HEK293 (cell line): ENCODE results near the gene RPS14.
A peak's percentile ranks its signal among the peaks of the same experiment; 100 is the strongest.

ENCODE experiments used
- CTCF ChIA-PET: fragments of 350-600 bp; formaldehyde crosslinking; extraction: SDS; loops from one replicate; lab custom pipeline; 2021; ENCODE audit warnings: antibody characterized with exemption; lab: Yijun Ruan, JAX
- POLR2A ChIA-PET: fragments of 300-600 bp; formaldehyde crosslinking; extraction: SDS; loops from one replicate; lab custom pipeline; 2020; ENCODE audit warnings: antibody characterized with exemption, inconsistent platforms; lab: Yijun Ruan, JAX
- H3K27ac ChIP-seq: fragments of 200-500 bp; sonication (Bioruptor generic); 2 replicates; pipeline ENCODE4 v1.5.1; 2014; ENCODE audit warnings: low read depth, low read length, control low read depth, inconsistent platforms; ENCODE audit errors: extremely low read depth
- H3K36me3 ChIP-seq, 2 experiments: fragments of 200-500 bp in 1 of 2; sonication (Bioruptor generic) in 1 of 2; 1 replicate in 1 of 2; 2 replicates in 1 of 2; pipeline ENCODE4 v1.5.1; 2014 to 2017; ENCODE audit warnings: inconsistent platforms in 2 of 2, low read length in 2 of 2; ENCODE audit not compliant: control insufficient read depth in 2 of 2, insufficient read depth in 1 of 2
- H3K4me1 ChIP-seq: fragments of 200-500 bp; sonication (Bioruptor generic); 2 replicates; pipeline ENCODE4 v1.5.1; 2014; ENCODE audit warnings: mild to moderate bottlenecking, low read length, inconsistent platforms; ENCODE audit not compliant: control insufficient read depth, insufficient read depth
- H3K4me3 ChIP-seq: 2 replicates; pipeline ENCODE4 v1.5.1; 2011; ENCODE audit warnings: low read depth, mild to moderate bottlenecking, control low read depth, low read length, moderate library complexity
- H3K9me3 ChIP-seq: fragments of 200-500 bp; sonication (Bioruptor generic); 2 replicates; pipeline ENCODE4 v1.5.1; 2014; ENCODE audit warnings: low read depth, low read length, inconsistent platforms; ENCODE audit not compliant: control insufficient read depth, insufficient read depth
- FEZF1 ChIP-seq: fragments of 450-650 bp; formaldehyde crosslinking; IDR thresholded peaks from 2 replicates; pipeline ENCODE4 v1.5.1; 2016; ENCODE audit warnings: missing biosample characterization, missing genetic modification characterization
- GLIS2 ChIP-seq: fragments of 450-650 bp; formaldehyde crosslinking; IDR thresholded peaks from 2 replicates; pipeline ENCODE4 v1.5.1; 2016; ENCODE audit warnings: missing biosample characterization, missing genetic modification characterization
- IKZF3 ChIP-seq: fragments of 450-650 bp; IDR thresholded peaks from 2 replicates; pipeline ENCODE4 v1.5.0; 2018; ENCODE audit warnings: missing biosample characterization, mild to moderate bottlenecking, missing genetic modification characterization, moderate library complexity
- SCRT2 ChIP-seq: fragments of 450-650 bp; formaldehyde crosslinking; IDR thresholded peaks from 2 replicates; pipeline ENCODE4 v1.5.1; 2016; ENCODE audit warnings: missing biosample characterization, missing genetic modification characterization
- ZNF214 ChIP-seq: fragments of 450-650 bp; formaldehyde crosslinking; IDR thresholded peaks from 2 replicates; pipeline ENCODE4 v1.5.1; 2017; ENCODE audit warnings: missing biosample characterization, mild to moderate bottlenecking, missing genetic modification characterization, borderline replicate concordance
- ZNF24 ChIP-seq: fragments of 450-650 bp; formaldehyde crosslinking; IDR thresholded peaks from 2 replicates; pipeline ENCODE4 v1.5.1; 2016; ENCODE audit warnings: missing biosample characterization, missing genetic modification characterization
- ZNF416 ChIP-seq: fragments of 450-650 bp; formaldehyde crosslinking; IDR thresholded peaks from 2 replicates; pipeline ENCODE4 v1.5.1; 2016; ENCODE audit warnings: missing biosample characterization, missing genetic modification characterization
- ZNF521 ChIP-seq: fragments of 450-650 bp; formaldehyde crosslinking; IDR thresholded peaks from 2 replicates; pipeline ENCODE4 v1.5.1; 2017; ENCODE audit warnings: missing biosample characterization, mild to moderate bottlenecking, missing genetic modification characterization
- ZNF530 ChIP-seq: fragments of 450-650 bp; formaldehyde crosslinking; IDR thresholded peaks from 2 replicates; pipeline ENCODE4 v1.5.1; 2016; ENCODE audit warnings: low read depth, missing biosample characterization, missing genetic modification characterization
- ZNF571 ChIP-seq: fragments of 450-650 bp; formaldehyde crosslinking; IDR thresholded peaks from 2 replicates; pipeline ENCODE4 v1.5.0; 2017; ENCODE audit warnings: missing biosample characterization, missing genetic modification characterization
- ZNF629 ChIP-seq: fragments of 450-650 bp; formaldehyde crosslinking; IDR thresholded peaks from 2 replicates; pipeline ENCODE4 v1.5.1; 2017; ENCODE audit warnings: missing biosample characterization, missing genetic modification characterization
- ZNF670 ChIP-seq: fragments of 450-650 bp; formaldehyde crosslinking; IDR thresholded peaks from 2 replicates; pipeline ENCODE4 v1.5.1; 2016; ENCODE audit warnings: missing biosample characterization, missing genetic modification characterization, low read depth
- ZNF830 ChIP-seq: fragments of 450-650 bp; IDR thresholded peaks from 2 replicates; pipeline ENCODE4 v1.5.0; 2018; ENCODE audit warnings: missing biosample characterization, missing genetic modification characterization, low read depth, mild to moderate bottlenecking, moderate library complexity
- ZSCAN16 ChIP-seq: fragments of 450-650 bp; formaldehyde crosslinking; IDR thresholded peaks from 2 replicates; pipeline ENCODE4 v1.5.1; 2016; ENCODE audit warnings: missing biosample characterization, missing genetic modification characterization
- TF ChIP-seq, protein P1 (sequence below): fragments of 450-650 bp; formaldehyde crosslinking; IDR thresholded peaks from 2 replicates; pipeline ENCODE4 v1.5.1; 2016; ENCODE audit warnings: missing biosample characterization, missing genetic modification characterization, borderline replicate concordance
- TF ChIP-seq, protein P2 (sequence below): fragments of 450-650 bp; formaldehyde crosslinking; IDR thresholded peaks from 2 replicates; pipeline ENCODE4 v1.5.1; 2016; ENCODE audit warnings: missing biosample characterization, missing genetic modification characterization, borderline replicate concordance
- TF ChIP-seq, protein P3 (sequence below): fragments of 450-650 bp; formaldehyde crosslinking; IDR thresholded peaks from 2 replicates; pipeline ENCODE4 v1.5.1; 2017; ENCODE audit warnings: missing biosample characterization, missing genetic modification characterization
- TF ChIP-seq, protein P4 (sequence below): fragments of 450-650 bp; IDR thresholded peaks from 2 replicates; pipeline ENCODE4 v1.5.1; 2018; ENCODE audit warnings: missing biosample characterization, mild to moderate bottlenecking, missing genetic modification characterization
- TF ChIP-seq, protein P5 (sequence below): fragments of 450-650 bp; formaldehyde crosslinking; IDR thresholded peaks from 2 replicates; pipeline ENCODE4 v1.5.0; 2017; ENCODE audit warnings: missing biosample characterization, missing genetic modification characterization, borderline replicate concordance

Gene RPS14

DNA sequence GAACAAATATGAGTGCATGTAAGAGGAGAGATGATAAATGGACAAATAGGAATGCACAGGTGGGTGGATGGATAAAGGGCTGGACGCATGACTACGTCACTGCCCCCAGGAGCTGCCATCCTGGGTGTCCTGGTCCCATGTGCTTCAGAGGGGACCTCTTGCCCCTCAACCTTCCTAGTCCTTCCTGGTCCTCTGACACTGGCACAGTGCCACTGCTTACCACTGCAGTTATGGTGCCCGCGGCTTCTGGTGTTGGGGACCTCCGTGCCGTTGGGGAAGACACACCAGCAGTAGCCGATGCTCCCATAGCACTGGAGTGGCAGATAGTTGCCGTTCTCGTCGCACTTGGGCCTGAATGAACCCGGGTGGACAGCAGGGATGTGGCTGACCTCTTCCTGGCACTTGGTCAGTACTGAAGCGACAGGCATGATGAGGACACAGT, 46.6 kb downstream of the RPS14 start:
- H3K4me1 ChIP-seq = no peaks in the 10 kb centered on the region; the same call in 1 of the 2 replicates
- POLR2A ChIA-PET = no interaction called here
- no peaks in the 10 kb centered on the region for H3K9me3 ChIP-seq
- CTCF ChIA-PET = no interaction called here
- H3K36me3 ChIP-seq = peaks cover 7 to 54% of the 10 kb centered on the region in 2 experiments
- H3K27ac ChIP-seq = no peak overlapping the region
- TF ChIP-seq, protein P1, sequence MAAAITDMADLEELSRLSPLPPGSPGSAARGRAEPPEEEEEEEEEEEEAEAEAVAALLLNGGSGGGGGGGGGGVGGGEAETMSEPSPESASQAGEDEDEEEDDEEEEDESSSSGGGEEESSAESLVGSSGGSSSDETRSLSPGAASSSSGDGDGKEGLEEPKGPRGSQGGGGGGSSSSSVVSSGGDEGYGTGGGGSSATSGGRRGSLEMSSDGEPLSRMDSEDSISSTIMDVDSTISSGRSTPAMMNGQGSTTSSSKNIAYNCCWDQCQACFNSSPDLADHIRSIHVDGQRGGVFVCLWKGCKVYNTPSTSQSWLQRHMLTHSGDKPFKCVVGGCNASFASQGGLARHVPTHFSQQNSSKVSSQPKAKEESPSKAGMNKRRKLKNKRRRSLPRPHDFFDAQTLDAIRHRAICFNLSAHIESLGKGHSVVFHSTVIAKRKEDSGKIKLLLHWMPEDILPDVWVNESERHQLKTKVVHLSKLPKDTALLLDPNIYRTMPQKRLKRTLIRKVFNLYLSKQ (tag by site-specific recombination) = no peak
- TF ChIP-seq SCRT2 (tag by site-specific recombination) = peak; percentile 54
- TF ChIP-seq, all 188 proteins: peak for 1
- no peak overlapping the region for H3K4me3 ChIP-seq

DNA sequence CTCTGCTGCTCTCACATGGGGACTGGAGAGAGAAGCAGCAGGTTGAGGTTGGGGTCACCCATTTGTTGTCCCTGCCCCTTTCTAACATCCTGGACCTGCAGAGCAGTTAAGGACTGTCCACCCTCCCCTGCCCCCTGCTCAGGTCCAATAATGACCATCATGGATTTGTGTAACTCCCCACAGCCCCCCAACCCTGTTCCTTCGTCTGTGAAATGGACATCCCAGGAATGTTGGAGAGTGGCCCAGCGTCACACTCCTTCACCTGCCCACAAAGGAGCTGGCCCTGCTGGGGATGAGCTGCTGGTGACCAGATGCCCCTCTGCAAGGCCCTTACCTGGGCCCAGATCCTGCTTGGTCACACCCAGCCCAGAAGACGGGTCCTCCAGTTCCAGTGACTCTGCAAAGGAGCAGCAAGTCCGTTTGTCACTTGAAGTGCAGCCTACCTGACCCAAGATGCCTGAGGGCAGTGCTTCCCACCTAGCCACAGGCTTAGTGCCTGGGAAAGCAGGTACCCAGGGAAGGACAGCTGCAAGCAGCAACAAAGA, 47.2 kb downstream of the RPS14 start:
- Histone ChIP-seq H3K9me3 (no peaks in the 10 kb centered on the region), H3K4me3 (no peak overlapping the region), H3K36me3 (peaks cover 9 to 60% of the 10 kb centered on the region in 2 experiments), H3K27ac (no peak overlapping the region)
- POLR2A ChIA-PET = interaction anchor here (1.2 kb wide), 1 partner anchor 8 kb away, joined by 6 read pairs; no protein-coding TSS in a partner anchor
- TF ChIP-seq ZNF24 (tag by site-specific recombination) (no peak), ZNF214 (tag by site-specific recombination) (no peak), ZNF571 (tag by site-specific recombination) (no peak), ZNF670 (tag by site-specific recombination) (no peak), ZNF521 (tag by site-specific recombination) (no peak), ZNF629 (tag by site-specific recombination) (no peak), ZNF830 (no peak)
- TF ChIP-seq, protein P2, sequence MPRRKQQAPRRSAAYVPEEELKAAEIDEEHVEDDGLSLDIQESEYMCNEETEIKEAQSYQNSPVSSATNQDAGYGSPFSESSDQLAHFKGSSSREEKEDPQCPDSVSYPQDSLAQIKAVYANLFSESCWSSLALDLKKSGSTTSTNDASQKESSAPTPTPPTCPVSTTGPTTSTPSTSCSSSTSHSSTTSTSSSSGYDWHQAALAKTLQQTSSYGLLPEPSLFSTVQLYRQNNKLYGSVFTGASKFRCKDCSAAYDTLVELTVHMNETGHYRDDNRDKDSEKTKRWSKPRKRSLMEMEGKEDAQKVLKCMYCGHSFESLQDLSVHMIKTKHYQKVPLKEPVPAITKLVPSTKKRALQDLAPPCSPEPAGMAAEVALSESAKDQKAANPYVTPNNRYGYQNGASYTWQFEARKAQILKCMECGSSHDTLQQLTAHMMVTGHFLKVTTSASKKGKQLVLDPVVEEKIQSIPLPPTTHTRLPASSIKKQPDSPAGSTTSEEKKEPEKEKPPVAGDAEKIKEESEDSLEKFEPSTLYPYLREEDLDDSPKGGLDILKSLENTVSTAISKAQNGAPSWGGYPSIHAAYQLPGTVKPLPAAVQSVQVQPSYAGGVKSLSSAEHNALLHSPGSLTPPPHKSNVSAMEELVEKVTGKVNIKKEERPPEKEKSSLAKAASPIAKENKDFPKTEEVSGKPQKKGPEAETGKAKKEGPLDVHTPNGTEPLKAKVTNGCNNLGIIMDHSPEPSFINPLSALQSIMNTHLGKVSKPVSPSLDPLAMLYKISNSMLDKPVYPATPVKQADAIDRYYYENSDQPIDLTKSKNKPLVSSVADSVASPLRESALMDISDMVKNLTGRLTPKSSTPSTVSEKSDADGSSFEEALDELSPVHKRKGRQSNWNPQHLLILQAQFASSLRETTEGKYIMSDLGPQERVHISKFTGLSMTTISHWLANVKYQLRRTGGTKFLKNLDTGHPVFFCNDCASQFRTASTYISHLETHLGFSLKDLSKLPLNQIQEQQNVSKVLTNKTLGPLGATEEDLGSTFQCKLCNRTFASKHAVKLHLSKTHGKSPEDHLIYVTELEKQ (tag by site-specific recombination) = no peak
- TF ChIP-seq, protein P3, sequence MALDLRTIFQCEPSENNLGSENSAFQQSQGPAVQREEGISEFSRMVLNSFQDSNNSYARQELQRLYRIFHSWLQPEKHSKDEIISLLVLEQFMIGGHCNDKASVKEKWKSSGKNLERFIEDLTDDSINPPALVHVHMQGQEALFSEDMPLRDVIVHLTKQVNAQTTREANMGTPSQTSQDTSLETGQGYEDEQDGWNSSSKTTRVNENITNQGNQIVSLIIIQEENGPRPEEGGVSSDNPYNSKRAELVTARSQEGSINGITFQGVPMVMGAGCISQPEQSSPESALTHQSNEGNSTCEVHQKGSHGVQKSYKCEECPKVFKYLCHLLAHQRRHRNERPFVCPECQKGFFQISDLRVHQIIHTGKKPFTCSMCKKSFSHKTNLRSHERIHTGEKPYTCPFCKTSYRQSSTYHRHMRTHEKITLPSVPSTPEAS (tag by site-specific recombination) = no peak
- TF ChIP-seq, all 188 proteins: peak for 0
- CTCF ChIA-PET = no interaction called here
- H3K4me1 ChIP-seq = no peaks in the 10 kb centered on the region

DNA sequence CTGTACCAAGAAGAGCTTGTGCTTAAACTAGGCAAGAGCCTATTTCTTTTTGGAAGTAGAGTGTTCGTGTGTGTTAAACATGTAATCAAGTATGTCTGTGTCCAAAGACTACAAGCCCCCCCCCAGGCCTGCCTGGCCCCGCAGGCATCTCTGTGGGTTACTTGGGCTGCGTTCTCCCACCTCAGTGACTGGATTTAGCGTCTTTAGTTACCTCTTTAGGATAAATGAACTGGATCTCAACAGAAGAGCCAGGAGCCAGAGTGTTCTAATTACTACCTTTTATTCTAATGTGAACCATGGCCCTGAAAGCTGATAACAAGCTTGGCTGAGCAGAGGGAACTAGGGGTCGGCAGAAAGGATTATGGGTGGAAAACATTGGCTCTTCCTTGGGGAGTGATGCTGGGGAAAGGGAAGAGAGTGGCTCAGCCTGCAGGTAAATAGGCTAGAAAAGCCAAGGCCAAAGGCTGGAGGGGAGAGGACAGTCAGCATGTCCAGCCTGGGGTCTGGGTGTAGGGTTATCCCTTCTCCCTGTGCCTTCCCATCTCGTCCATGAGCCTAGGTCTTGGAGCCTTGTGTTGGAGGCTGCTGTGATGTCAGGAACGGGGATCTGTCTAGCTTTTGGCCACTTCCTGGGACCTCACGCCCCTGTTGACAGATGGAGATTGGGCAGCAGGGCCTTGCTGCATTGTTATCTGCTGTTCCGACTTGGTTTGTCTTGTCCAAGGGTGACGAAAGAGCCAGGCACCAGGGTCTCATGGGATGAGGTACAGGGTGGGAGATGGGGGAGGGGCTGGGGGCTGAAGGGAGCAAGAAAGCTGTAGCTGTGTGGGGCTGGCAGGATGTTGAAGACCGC, 47.9 kb downstream of the RPS14 start:
- Histone ChIP-seq H3K9me3 (no peaks in the 10 kb centered on the region), H3K36me3 (peaks cover 15 to 65% of the 10 kb centered on the region in 2 experiments), H3K4me3 (no peak overlapping the region), H3K4me1 (no peaks in the 10 kb centered on the region), H3K27ac (no peak overlapping the region)
- POLR2A ChIA-PET = interaction anchor here (1.2 kb wide), 1 partner anchor 9 kb away, joined by 6 read pairs; no protein-coding TSS in a partner anchor
- CTCF ChIA-PET = interaction anchor here (0.7 to 1.0 kb wide), 3 partner anchors 33 to 119 kb away, joined by 3 read pairs; no protein-coding TSS in a partner anchor
- TF ChIP-seq ZSCAN16 (tag by site-specific recombination) (no peak), IKZF3 (tag by site-specific recombination) (no peak), ZNF530 (tag by site-specific recombination) (no peak), FEZF1 (tag by site-specific recombination) (no peak), ZNF416 (tag by site-specific recombination) (no peak), GLIS2 (no peak)
- TF ChIP-seq, protein P4, sequence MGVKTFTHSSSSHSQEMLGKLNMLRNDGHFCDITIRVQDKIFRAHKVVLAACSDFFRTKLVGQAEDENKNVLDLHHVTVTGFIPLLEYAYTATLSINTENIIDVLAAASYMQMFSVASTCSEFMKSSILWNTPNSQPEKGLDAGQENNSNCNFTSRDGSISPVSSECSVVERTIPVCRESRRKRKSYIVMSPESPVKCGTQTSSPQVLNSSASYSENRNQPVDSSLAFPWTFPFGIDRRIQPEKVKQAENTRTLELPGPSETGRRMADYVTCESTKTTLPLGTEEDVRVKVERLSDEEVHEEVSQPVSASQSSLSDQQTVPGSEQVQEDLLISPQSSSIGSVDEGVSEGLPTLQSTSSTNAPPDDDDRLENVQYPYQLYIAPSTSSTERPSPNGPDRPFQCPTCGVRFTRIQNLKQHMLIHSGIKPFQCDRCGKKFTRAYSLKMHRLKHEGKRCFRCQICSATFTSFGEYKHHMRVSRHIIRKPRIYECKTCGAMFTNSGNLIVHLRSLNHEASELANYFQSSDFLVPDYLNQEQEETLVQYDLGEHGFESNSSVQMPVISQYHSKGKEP (tag by site-specific recombination) = no peak
- TF ChIP-seq, protein P5, sequence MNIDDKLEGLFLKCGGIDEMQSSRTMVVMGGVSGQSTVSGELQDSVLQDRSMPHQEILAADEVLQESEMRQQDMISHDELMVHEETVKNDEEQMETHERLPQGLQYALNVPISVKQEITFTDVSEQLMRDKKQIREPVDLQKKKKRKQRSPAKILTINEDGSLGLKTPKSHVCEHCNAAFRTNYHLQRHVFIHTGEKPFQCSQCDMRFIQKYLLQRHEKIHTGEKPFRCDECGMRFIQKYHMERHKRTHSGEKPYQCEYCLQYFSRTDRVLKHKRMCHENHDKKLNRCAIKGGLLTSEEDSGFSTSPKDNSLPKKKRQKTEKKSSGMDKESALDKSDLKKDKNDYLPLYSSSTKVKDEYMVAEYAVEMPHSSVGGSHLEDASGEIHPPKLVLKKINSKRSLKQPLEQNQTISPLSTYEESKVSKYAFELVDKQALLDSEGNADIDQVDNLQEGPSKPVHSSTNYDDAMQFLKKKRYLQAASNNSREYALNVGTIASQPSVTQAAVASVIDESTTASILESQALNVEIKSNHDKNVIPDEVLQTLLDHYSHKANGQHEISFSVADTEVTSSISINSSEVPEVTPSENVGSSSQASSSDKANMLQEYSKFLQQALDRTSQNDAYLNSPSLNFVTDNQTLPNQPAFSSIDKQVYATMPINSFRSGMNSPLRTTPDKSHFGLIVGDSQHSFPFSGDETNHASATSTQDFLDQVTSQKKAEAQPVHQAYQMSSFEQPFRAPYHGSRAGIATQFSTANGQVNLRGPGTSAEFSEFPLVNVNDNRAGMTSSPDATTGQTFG (tag by site-specific recombination) = no peak
